C4-2B (cell line): Measurements from ENCODE around the gene FOCAD.

ENCODE experiments used
- H3K27ac ChIP-seq: fragments of 450-650 bp; 2 replicates; pipeline ENCODE4 v1.5.1; 2017
- CTCF ChIP-seq: fragments of 450-650 bp; conservative IDR thresholded peaks from 2 replicates; pipeline ENCODE4 v1.5.1; 2017; ENCODE audit warnings: mild to moderate bottlenecking
- ZFX ChIP-seq: fragments of 450-650 bp; IDR thresholded peaks from 2 replicates; pipeline ENCODE4 v1.6.1; 2017

FOCAD gene

GRCh38 chr9:20698782-20699181, 14.7 kb downstream of the FOCAD start:
- TF ChIP-seq ZFX (no peak), CTCF (no peak)
- H3K27ac ChIP-seq, result no peak overlapping the region

DNA sequence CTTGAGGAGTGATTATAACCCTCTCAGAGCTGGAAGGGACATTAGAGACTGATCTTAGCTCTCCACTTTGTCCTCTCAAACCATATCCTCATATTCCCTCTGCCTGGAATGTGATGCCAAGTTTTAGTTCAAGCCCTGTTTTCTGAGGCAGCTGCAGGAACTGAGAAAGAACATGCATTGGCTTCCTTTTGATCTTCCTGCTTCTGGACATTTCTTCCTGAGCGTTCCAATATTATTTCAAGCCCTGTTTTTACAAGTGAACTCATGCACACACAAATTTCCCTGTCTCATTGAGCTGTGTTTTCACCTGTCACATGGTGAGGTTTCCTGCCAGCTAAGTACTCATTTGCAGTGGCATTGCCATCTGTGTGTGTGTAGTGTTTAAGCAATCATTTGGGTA, 17.0 kb downstream of the FOCAD start:
- no peak overlapping the region for H3K27ac ChIP-seq
- no peak for TF ChIP-seq ZFX
- no peak for TF ChIP-seq CTCF

DNA sequence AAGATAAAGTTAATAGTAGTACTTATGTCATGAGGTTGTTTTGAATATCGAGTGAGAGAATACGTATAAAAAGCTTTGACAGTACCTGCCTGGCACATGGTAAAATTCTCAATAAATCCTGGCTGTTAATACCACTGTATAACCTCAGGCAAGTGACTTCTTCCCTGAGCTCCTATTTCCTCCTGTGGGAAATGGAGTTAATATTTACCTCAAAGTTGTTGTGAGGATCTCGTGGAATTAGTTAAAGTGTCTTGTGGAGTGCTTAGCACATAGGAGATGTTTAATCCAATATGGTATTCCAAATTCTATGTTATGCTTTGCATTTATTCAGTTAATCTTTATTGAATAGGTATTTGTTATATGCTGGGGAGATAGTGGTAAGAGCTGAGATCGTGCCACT, 18.5 kb downstream of the FOCAD start:
- no peak overlapping the region for H3K27ac ChIP-seq
- TF ChIP-seq CTCF, result no peak
- no peak for TF ChIP-seq ZFX

- no peak for TF ChIP-seq CTCF
- no peak for TF ChIP-seq ZFX
- H3K27ac ChIP-seq, result no peak overlapping the region
Measured at GRCh38 chr9:20703146-20703545, 19.1 kb downstream of the FOCAD start.

DNA sequence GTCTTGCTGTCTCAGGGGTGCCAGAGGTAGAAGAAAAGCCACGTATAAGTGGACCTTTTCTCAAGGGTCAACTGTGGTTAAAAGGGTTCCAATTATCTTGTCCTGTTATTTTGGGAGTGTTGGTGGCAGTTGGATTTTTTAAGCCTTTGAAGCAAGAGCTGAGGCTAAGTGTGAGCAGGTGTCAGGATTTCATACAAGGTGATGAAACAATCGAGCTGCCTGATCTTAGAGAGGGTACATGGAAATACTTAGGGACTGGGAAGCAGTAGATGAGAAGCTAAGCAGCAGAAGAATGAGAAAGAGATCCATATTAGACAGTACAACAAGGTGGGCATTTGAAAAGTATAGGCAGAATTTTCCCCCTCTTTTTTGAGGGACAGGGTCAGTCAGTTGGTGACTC, 23.6 kb downstream of the FOCAD start:
- TF ChIP-seq ZFX (no peak), CTCF (no peak)
- no peak overlapping the region for H3K27ac ChIP-seq

DNA sequence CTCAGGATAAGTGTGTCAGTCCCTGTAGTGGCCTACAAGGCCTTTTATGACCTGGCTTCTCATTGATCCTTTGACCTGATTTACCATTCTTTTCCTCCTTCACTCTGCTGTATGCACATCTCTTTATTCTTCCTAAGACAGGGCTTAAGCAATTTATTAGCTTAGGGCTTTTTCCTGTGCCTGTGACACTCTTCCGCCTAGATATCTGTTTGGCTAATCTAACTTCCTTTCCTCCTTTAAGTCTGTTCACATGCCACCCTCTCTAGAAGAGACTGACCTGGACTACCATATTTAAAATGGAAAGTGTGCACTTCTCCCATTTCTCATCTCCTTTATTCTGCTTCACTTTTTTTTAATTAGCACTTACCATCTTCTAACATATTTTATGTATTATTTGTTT, 29.1 kb downstream of the FOCAD start:
- H3K27ac ChIP-seq, result no peak overlapping the region
- no peak for TF ChIP-seq ZFX
- TF ChIP-seq CTCF, result no peak

DNA sequence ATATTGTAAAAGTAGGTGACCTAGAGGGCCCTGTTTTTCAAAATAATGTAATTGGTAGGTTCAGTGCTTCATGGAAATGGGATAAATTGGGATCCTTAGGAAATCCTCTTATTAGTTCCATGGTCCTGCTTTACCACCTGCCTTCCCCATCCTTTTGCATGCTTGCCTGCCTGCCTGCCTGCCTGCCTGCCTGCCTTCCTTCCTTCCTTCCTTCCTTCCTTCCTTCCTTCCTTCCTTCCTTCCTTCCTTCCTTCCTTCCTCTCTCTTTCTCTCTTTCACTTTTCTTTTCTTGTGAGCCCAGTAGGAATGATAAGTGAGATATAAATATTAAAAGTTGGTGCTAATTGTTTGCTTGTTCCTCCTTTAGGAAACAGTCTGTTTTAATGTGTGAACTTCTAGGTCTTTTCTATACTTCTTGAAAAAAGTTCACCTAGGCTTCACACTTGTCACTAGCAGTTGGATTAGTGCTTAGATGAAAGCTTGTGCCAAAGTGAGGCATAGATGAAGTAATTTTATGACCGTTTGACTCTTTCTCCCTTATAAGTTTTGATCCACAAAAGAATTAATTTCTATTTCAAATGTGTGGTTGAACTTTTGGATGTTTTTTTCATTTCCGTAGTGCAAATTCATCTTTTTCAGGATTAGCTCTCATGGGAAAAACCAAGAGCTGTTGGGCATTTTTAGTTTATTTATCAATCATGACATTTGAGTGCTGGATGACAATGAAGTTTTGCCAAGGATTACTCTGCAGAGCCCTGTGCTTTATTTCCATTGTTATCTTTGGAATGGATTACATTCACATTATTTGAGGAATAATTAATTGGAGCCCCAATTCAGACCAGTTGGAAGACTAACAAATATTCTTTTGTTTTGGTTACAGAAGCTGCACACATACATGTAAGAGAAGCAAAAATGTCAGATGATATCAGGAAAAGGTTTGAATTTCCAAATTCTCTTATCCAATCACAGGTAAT, 30.7 kb downstream of the FOCAD start:
- no peak overlapping the region for H3K27ac ChIP-seq
- no peak for TF ChIP-seq ZFX
- TF ChIP-seq CTCF, result no peak
